Activated T-cell treated with anti-CD3 and anti-CD28 coated beads, Interleukin-2, amount 50 U/mL, for 72 hours (primary cell): ENCODE results near the gene EIF4G1. TPM values are rescaled to one million over a fixed set of nuclear protein-coding genes. Genes with fewer than 3 reads are reported as not detected.

Experiments used
- ATAC-seq, 2 donors: fragments of 150-1000 bp; cut with Tn5 transposase; replicated peaks in 1 of 2; 2 replicates each; pipeline ENCODE4 v1.10.0; 2021; ENCODE audit warnings: moderate library complexity in 2 of 2, mild to moderate bottlenecking in 1 of 2
- DNase-seq, 2 donors: peaks; one replicate each; pipeline ENCODE4 v3.0.0; 2021 to 2022; ENCODE audit warnings: mixed read lengths in 1 of 2
- H3K27ac Mint-ChIP-seq: one replicate; pipeline ENCODE4 v1.8.0; 2022; ENCODE audit warnings: mild to moderate bottlenecking, moderate library complexity, mixed read lengths
- H3K27me3 Mint-ChIP-seq: one replicate; pipeline ENCODE4 v1.8.0; 2022; ENCODE audit warnings: low read depth, mixed read lengths
- H3K36me3 Mint-ChIP-seq, 2 donors: one replicate each; pipeline ENCODE4 v1.8.0; 2022; ENCODE audit warnings: mixed read lengths in 2 of 2, mild to moderate bottlenecking in 1 of 2; ENCODE audit not compliant: insufficient read depth in 2 of 2
- H3K4me1 Mint-ChIP-seq: one replicate; pipeline ENCODE4 v1.8.0; 2022; ENCODE audit warnings: low read depth, mixed read lengths
- H3K4me3 Mint-ChIP-seq, 2 donors: one replicate each; pipeline ENCODE4 v1.8.0; 2022; ENCODE audit warnings: mild to moderate bottlenecking in 2 of 2, mixed read lengths in 2 of 2, moderate library complexity in 2 of 2
- H3K9me3 Mint-ChIP-seq, 2 donors: one replicate each; pipeline ENCODE4 v1.8.0; 2022; ENCODE audit warnings: mixed read lengths in 2 of 2
- total RNA-seq, 2 donors: library from RNA; stranded (reverse); gene quantifications; one replicate each; pipeline ENCODE4 v1.2.3, GENCODE V29; 2022

The EIF4G1 gene
- total RNA-seq, 2 donors from 2014 or later: 274 to 305 TPM

DNA sequence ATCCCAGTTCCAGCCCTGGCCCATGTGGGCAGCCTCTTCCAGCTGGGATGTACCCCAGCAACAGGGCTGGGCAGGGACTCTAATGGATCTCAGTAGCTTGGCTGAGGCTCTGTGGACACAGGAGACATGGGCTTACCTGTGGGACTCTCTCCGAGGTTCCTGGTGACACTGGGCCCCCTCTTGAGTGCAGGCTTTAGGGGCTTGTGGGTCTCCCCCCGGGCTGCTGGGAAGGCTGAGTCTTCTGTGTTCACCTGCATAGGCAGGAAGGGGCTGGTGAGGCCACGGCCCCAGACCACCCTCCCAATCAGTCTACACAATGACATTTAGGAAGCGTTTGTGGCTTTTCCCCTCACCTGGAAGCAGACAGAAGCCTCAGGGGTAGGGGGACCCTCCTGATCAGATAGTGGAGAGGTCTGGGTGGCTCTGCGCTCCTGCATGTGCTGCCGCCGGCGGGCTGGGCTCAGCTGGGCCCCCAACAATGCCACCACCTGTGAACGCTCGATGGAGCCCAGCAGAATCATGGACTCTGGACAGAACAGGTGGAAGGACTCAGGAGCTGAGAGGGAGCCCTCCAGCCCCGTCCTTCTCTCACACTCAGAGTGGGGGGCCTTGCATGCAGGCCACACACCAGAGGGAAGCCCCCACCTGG lies 38.6 kb downstream of the EIF4G1 start:
- ATAC-seq (no peak), DNase-seq (no peak)
- H3K27me3 Mint-ChIP-seq: no peaks in the 10 kb centered on the region
- H3K27ac Mint-ChIP-seq: no peak overlapping the region
- H3K36me3 Mint-ChIP-seq: no peaks in the 10 kb centered on the region
- H3K9me3 Mint-ChIP-seq: no peaks in the 10 kb centered on the region
- H3K4me3 Mint-ChIP-seq: no peak overlapping the region
- peaks cover under 1% of the 10 kb centered on the region for H3K4me1 Mint-ChIP-seq

DNA sequence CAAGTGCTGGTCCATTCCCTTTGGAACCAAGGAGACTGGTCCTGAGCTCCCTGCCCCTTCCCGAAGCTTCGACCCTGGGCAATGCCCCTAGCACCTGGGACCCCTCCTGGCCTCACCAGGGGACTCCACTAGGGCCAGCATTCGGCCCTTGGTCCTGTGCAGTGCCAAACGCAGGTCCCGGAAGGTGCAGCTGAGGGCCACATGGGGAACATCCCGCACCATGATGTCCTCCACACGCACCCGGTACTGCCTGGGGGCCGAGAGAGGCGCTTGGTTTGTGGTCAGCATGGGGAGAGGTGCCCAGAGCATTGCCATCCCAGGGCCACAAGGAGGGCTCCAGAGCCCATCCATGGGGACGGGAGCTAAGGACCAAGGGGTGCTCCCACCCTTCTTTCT lies 39.1 kb downstream of the EIF4G1 start:
- no peak overlapping the region for H3K27ac Mint-ChIP-seq
- DNase-seq: no peak
- H3K9me3 Mint-ChIP-seq: no peaks in the 10 kb centered on the region
- H3K27me3 Mint-ChIP-seq: no peaks in the 10 kb centered on the region
- ATAC-seq: no peak
- H3K4me1 Mint-ChIP-seq: no peaks in the 10 kb centered on the region
- no peaks in the 10 kb centered on the region for H3K36me3 Mint-ChIP-seq
- H3K4me3 Mint-ChIP-seq: no peak overlapping the region

GRCh38 chr3:184354121-184354728 lies 39.8 kb downstream of the EIF4G1 start:
- H3K36me3 Mint-ChIP-seq: no peaks in the 10 kb centered on the region
- H3K27ac Mint-ChIP-seq: no peak overlapping the region
- DNase-seq: peak; percentile 68 to 69
- H3K9me3 Mint-ChIP-seq: no peaks in the 10 kb centered on the region
- H3K4me3 Mint-ChIP-seq: no peak overlapping the region
- no peaks in the 10 kb centered on the region for H3K27me3 Mint-ChIP-seq
- peak; percentile 71 to 84 for ATAC-seq
- H3K4me1 Mint-ChIP-seq: no peaks in the 10 kb centered on the region

DNA sequence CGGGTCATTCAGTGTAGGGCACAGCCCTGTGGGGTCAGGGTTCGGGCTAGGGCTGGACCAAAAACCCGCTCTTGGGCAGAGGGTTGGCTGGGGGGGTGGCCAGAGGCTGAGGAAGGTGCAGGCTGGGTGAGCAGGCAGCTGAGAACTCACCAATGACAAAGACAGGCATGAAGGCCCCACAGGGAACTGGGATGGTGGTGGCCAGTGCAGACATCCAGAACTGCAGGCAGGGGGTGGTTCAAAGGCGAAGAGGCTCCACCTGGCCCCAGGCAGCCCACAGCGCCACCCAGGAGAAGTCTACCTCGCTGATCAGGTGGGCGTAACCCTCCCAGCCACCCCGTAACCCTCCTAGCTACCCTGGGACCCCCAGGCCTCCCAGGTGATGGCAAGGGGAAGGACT lies 40.3 kb downstream of the EIF4G1 start:
- H3K4me1 Mint-ChIP-seq: peaks cover under 1% of the 10 kb centered on the region
- no peaks in the 10 kb centered on the region for H3K27me3 Mint-ChIP-seq
- H3K36me3 Mint-ChIP-seq: no peaks in the 10 kb centered on the region
- no peak overlapping the region for H3K4me3 Mint-ChIP-seq
- ATAC-seq (peak in 1 of 2 donors; percentile 4), DNase-seq (no peak)
- no peaks in the 10 kb centered on the region for H3K9me3 Mint-ChIP-seq
- no peak overlapping the region for H3K27ac Mint-ChIP-seq

- no peaks in the 10 kb centered on the region for H3K9me3 Mint-ChIP-seq
Measured at GRCh38 chr3:184355261-184356040, 41.0 kb downstream of the EIF4G1 start.

DNA sequence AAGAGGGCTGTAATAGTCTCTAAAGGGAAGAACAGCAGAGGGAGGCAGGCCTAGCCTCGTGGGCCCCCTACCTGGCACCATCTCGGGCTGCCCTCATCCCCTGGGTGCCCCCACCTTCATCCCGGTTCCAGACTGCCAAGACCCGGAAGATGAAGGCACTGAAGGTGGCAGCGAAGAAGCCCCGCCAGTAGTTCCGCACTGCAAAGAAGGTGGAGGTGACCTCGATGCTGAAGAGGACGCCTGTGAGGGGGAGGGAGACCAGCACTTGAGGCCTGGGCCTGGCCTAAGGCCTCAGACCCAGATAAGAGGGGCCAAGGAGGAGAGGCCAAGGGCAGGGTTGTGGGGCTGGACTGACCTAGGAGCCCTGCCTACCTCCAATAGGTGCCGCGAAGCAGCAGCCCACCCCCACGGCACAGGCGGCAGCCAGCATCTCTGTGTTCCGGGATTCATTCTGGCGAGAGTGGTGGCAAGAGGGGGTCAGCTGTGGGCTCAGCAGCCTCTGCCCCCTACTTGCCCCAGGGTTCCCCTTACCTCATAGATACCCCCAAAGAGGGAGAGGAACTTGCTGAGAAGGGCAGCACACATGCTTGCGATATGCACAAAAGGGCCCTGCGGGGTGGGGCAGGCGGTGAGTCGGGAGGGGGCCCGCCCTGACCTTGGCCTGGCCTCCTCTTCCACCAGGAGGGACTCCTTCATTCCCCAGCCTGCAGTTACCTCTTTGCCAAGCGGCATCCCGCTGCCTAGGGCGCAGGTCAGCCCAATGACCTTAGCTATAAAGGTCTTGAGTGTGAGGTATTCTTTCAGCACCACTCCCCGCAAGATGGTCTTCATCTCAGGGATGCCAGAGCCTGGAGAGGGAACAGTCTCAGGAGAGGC lies 43.1 kb downstream of the EIF4G1 start:
- no peak for ATAC-seq
- Mint-ChIP-seq H3K27ac (no peak overlapping the region), H3K36me3 (peaks cover 0 to 2% of the 10 kb centered on the region in 2 donors), H3K9me3 (no peaks in the 10 kb centered on the region), H3K27me3 (no peaks in the 10 kb centered on the region), H3K4me3 (no peak overlapping the region), H3K4me1 (peaks cover 14% of the 10 kb centered on the region)
- DNase-seq: no peak

More at GRCh38 chr3:184355261-184356040, 41.0 kb downstream of the EIF4G1 start:
- DNase-seq (no peak), ATAC-seq (no peak)
- H3K27me3 Mint-ChIP-seq: no peaks in the 10 kb centered on the region
- H3K36me3 Mint-ChIP-seq: no peaks in the 10 kb centered on the region
- H3K27ac Mint-ChIP-seq: no peak overlapping the region
- peaks cover 8% of the 10 kb centered on the region for H3K4me1 Mint-ChIP-seq
- H3K4me3 Mint-ChIP-seq: no peak overlapping the region

GRCh38 chr3:184358124-184358767 lies 43.8 kb downstream of the EIF4G1 start:
- no peak for ATAC-seq
- Mint-ChIP-seq H3K27ac (no peak overlapping the region), H3K4me3 (no peak overlapping the region), H3K4me1 (peaks cover 14% of the 10 kb centered on the region), H3K36me3 (peaks cover 0 to 2% of the 10 kb centered on the region in 2 donors), H3K9me3 (no peaks in the 10 kb centered on the region), H3K27me3 (no peaks in the 10 kb centered on the region)
- no peak for DNase-seq

DNA sequence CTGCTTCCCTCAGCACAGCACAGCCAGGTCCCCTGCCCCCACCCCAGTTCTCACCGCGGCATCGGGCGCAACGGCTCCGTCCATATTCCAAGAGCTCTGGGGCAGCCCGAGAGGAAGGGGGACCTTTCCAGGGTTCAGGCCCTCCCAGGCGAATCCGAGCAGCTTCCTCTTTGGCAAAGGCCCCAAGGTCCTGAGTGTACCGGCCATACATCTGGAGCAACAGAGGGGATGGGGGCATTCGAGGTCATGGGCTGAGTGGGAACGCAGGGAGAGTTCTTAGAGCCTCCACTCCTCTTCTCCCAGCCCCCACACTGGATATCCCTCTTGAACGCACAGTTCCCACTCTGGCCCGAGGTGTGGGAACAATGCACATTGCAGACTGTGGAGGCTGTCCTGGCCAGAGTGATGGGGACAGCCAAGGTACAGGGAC lies 44.5 kb downstream of the EIF4G1 start:
- Mint-ChIP-seq H3K4me3 (peak overlapping the region in 1 of 2 donors; percentile 20), H3K9me3 (no peaks in the 10 kb centered on the region), H3K27ac (no peak overlapping the region), H3K36me3 (peaks cover 2% of the 10 kb centered on the region in 2 donors), H3K27me3 (no peaks in the 10 kb centered on the region), H3K4me1 (peaks cover 14% of the 10 kb centered on the region)
- ATAC-seq: no peak
- DNase-seq: no peak

- H3K36me3 Mint-ChIP-seq: peaks cover 2% of the 10 kb centered on the region in 2 donors
- H3K27me3 Mint-ChIP-seq: no peaks in the 10 kb centered on the region
- no peak overlapping the region for H3K27ac Mint-ChIP-seq
- DNase-seq (no peak), ATAC-seq (no peak)
- peaks cover 19% of the 10 kb centered on the region for H3K4me1 Mint-ChIP-seq
- peak overlapping the region in 1 of 2 donors; percentile 56 for H3K4me3 Mint-ChIP-seq
- H3K9me3 Mint-ChIP-seq: no peaks in the 10 kb centered on the region
Measured at GRCh38 chr3:184359610-184360009, 45.2 kb downstream of the EIF4G1 start.

GRCh38 chr3:184360070-184360928 lies 45.9 kb downstream of the EIF4G1 start:
- H3K27ac Mint-ChIP-seq: no peak overlapping the region
- H3K36me3 Mint-ChIP-seq: peaks cover 7% of the 10 kb centered on the region in 2 donors
- ATAC-seq: no peak
- H3K4me1 Mint-ChIP-seq: peaks cover 26% of the 10 kb centered on the region
- H3K9me3 Mint-ChIP-seq: no peaks in the 10 kb centered on the region
- DNase-seq: no peak
- H3K27me3 Mint-ChIP-seq: no peaks in the 10 kb centered on the region
- H3K4me3 Mint-ChIP-seq: peak overlapping the region; percentile 74 to 90

GRCh38 chr3:184360929-184361531 lies 46.6 kb downstream of the EIF4G1 start:
- Mint-ChIP-seq H3K4me3 (peak overlapping the region; percentile 74 to 90), H3K36me3 (peaks cover 9% of the 10 kb centered on the region in 2 donors), H3K27ac (no peak overlapping the region), H3K9me3 (no peaks in the 10 kb centered on the region), H3K4me1 (peaks cover 28% of the 10 kb centered on the region), H3K27me3 (no peaks in the 10 kb centered on the region)
- no peak for ATAC-seq
- DNase-seq: no peak
